Calu3 (cell line): ENCODE measurements around the gene KRTAP24-1. TPM values are rescaled to one million over a fixed set of nuclear protein-coding genes. Genes with fewer than 3 reads are reported as not detected.
A peak's percentile ranks its signal among the peaks of the same experiment; 100 is the strongest.

Experiments
- BruUV-seq: library from RNA; stranded (reverse); fragments of 400-500 nt; replicated peaks from 2 replicates; lab custom pipeline; 2021; lab: Mats Ljungman, UMichigan
- CTCF ChIA-PET: fragments of 300-600 bp; sonication (Branson Sonifier 250); formaldehyde crosslinking; loops from one replicate; lab custom pipeline; 2022; ENCODE audit warnings: antibody characterized with exemption; lab: Charles Lee
- DNase-seq: peaks from one replicate; pipeline ENCODE4 v3.0.0; 2022
- H3K27ac Mint-ChIP-seq: one replicate; pipeline ENCODE4 v1.8.0; 2022; ENCODE audit warnings: mixed read lengths; ENCODE audit not compliant: unreplicated experiment
- H3K27me3 Mint-ChIP-seq: one replicate; pipeline ENCODE4 v1.8.0; 2022; ENCODE audit warnings: mixed read lengths; ENCODE audit not compliant: unreplicated experiment
- H3K36me3 Mint-ChIP-seq: one replicate; pipeline ENCODE4 v1.8.0; 2022; ENCODE audit warnings: mild to moderate bottlenecking, moderate library complexity, mixed read lengths; ENCODE audit not compliant: insufficient read depth, unreplicated experiment
- H3K4me1 Mint-ChIP-seq: one replicate; pipeline ENCODE4 v1.8.0; 2022; ENCODE audit warnings: mild to moderate bottlenecking, low read depth, mixed read lengths; ENCODE audit not compliant: unreplicated experiment
- H3K4me3 Mint-ChIP-seq: one replicate; pipeline ENCODE4 v1.8.0; 2022; ENCODE audit warnings: mild to moderate bottlenecking, low read depth, moderate library complexity, mixed read lengths; ENCODE audit not compliant: unreplicated experiment
- H3K9me3 Mint-ChIP-seq: one replicate; pipeline ENCODE4 v1.8.0; 2022; ENCODE audit warnings: low read depth, mixed read lengths; ENCODE audit not compliant: unreplicated experiment
- intact Hi-C: fragments of 100-400 bp; cut with micrococcal nuclease; formaldehyde crosslinking; loops from one replicate; pipeline ENCODE4 v1.10.0; 2022; ENCODE audit not compliant: unreplicated experiment
- total RNA-seq: library from RNA; stranded (reverse); gene quantifications from 2 replicates; pipeline ENCODE4 v1.2.3, GENCODE V29; 2022
- TF ChIP-seq, protein P1 (sequence below): fragments of 200-600 bp; IDR thresholded peaks from one replicate; pipeline ENCODE4 v1.8.0; 2022; ENCODE audit warnings: antibody characterized with exemption; ENCODE audit not compliant: unreplicated experiment

KRTAP24-1 gene
- total RNA-seq, 1 experiment from 2014 or later = not detected

DNA sequence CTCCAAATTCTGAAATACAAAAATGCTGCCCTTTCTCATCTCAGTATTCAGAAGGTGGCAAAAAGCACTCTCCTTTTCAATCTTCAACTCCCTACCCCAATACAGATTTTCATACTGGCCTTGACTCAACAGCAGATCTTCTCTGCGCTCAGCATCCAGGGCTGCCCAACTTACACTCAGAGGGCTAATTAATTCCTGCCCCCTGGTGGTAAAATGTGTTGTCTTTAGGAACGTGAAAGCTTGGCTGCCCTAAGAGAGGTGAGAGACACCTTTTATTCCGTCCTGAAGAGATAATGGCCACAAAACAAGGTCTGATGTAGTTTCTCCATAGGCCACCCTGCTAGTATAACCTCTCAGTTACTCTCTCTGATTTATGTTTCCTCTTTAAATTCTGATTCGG lies 25.0 kb downstream of the KRTAP24-1 start:
- intact Hi-C loops = loop anchor here (1.0 to 5.0 kb wide), 2 partner anchors 185 to 213 kb away; no protein-coding TSS in a partner anchor
- Mint-ChIP-seq H3K36me3 (no peaks in the 10 kb centered on the region), H3K4me1 (peaks cover 17% of the 10 kb centered on the region), H3K9me3 (no peaks in the 10 kb centered on the region), H3K4me3 (no peak overlapping the region), H3K27ac (peak overlapping the region; percentile 60), H3K27me3 (no peaks in the 10 kb centered on the region)
- CTCF ChIA-PET = interaction anchor here (1.8 kb wide), 1 partner anchor 213 kb away, joined by 9 read pairs; no protein-coding TSS in a partner anchor
- TF ChIP-seq, protein P1, sequence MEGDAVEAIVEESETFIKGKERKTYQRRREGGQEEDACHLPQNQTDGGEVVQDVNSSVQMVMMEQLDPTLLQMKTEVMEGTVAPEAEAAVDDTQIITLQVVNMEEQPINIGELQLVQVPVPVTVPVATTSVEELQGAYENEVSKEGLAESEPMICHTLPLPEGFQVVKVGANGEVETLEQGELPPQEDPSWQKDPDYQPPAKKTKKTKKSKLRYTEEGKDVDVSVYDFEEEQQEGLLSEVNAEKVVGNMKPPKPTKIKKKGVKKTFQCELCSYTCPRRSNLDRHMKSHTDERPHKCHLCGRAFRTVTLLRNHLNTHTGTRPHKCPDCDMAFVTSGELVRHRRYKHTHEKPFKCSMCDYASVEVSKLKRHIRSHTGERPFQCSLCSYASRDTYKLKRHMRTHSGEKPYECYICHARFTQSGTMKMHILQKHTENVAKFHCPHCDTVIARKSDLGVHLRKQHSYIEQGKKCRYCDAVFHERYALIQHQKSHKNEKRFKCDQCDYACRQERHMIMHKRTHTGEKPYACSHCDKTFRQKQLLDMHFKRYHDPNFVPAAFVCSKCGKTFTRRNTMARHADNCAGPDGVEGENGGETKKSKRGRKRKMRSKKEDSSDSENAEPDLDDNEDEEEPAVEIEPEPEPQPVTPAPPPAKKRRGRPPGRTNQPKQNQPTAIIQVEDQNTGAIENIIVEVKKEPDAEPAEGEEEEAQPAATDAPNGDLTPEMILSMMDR = no peak
- peak; percentile 36 for DNase-seq
- BruUV-seq = no TSS peak

DNA sequence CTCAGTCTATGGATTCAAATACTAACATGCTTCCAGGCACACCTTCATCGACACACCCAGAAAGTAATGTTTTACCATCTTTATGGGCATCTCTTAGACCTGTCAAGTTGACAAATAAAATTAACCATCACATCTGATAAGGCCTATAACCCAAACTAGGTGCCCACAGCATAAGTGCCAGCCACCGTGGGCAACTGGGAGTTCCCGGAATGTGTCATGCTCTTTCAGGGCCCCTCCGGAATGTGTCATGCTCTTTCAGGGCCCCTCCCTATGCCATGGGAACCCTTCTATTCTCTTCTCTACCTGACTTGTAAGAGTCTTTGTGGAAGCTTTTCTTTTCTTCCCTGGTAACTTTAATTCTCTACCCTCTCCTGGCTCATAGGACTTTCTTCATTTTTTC lies 26.6 kb downstream of the KRTAP24-1 start:
- no peaks in the 10 kb centered on the region for H3K27me3 Mint-ChIP-seq
- DNase-seq = no peak
- no TSS peak for BruUV-seq

DNA sequence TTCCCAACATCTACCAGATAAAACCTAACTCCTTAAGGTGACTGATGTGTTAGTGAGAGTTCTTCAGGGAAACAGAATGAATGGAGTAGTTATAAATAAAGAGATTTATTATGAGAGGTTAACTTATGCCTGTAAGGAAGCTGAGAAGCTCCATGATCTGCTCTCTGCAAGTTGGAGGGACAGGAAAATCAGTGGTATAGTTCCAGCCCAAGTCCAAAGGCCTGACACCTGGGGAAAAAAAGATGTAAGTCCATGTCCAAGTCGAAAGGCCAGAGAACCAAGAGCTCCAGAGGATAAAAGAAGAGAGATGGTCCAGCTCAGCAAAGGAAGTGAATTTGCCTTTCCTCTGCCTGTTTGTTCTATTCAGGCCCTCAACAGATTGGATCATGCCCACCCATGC lies 27.1 kb downstream of the KRTAP24-1 start:
- no peaks in the 10 kb centered on the region for H3K36me3 Mint-ChIP-seq
- peaks cover 17% of the 10 kb centered on the region for H3K4me1 Mint-ChIP-seq
- no peak overlapping the region for H3K27ac Mint-ChIP-seq
- no peaks in the 10 kb centered on the region for H3K27me3 Mint-ChIP-seq
- no TSS peak for BruUV-seq
- TF ChIP-seq, protein P1 = no peak
- CTCF ChIA-PET = interaction anchor here (0.7 kb wide), 1 partner anchor 109 kb away, joined by 3 read pairs; no protein-coding TSS in a partner anchor
- intact Hi-C loops = loop anchor here (5.0 kb wide), 1 partner anchor 183 kb away; no protein-coding TSS in a partner anchor
- no peak for DNase-seq
- H3K9me3 Mint-ChIP-seq = no peaks in the 10 kb centered on the region
- no peak overlapping the region for H3K4me3 Mint-ChIP-seq

More for the DNA sequence above, 26.6 kb downstream of the KRTAP24-1 start:
- H3K4me1 Mint-ChIP-seq = peaks cover 17% of the 10 kb centered on the region
- H3K36me3 Mint-ChIP-seq = no peaks in the 10 kb centered on the region
- no peaks in the 10 kb centered on the region for H3K9me3 Mint-ChIP-seq
- CTCF ChIA-PET = interaction anchor here (0.7 kb wide), 1 partner anchor 109 kb away, joined by 3 read pairs; no protein-coding TSS in a partner anchor
- TF ChIP-seq, protein P1 = no peak
- H3K4me3 Mint-ChIP-seq = no peak overlapping the region
- H3K27ac Mint-ChIP-seq = no peak overlapping the region
- intact Hi-C loops = loop anchor here (5.0 kb wide), 1 partner anchor 184 kb away; no protein-coding TSS in a partner anchor

DNA sequence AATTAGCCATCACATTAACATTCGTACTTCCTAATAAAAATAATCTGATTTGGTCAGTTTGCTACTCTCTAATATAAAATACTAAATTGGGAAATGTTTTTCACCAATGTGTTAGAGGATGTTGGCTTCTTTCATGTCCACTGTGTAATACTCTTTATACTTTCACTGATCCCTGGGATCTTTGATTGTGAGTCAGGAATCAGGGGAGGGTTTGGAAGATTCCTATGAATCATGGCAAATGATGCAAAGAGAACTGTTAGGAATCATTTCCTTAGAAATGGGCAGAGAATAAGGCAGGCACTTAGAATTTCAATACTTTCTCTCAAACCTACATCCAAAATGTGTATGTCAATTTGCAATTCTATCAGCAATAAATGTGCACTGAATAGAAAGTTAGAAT lies 31.0 kb downstream of the KRTAP24-1 start:
- Mint-ChIP-seq H3K27me3 (no peaks in the 10 kb centered on the region), H3K9me3 (no peaks in the 10 kb centered on the region), H3K4me3 (no peak overlapping the region), H3K36me3 (no peaks in the 10 kb centered on the region), H3K4me1 (peaks cover 9% of the 10 kb centered on the region), H3K27ac (no peak overlapping the region)
- DNase-seq = no peak
- CTCF ChIA-PET = no interaction called here
- intact Hi-C loops = no loop called here
- BruUV-seq = no TSS peak
- TF ChIP-seq, protein P1 = no peak
